Glutamatergic neuron (in vitro differentiated cells): ENCODE measurements around the gene IMMP2L. TPM values are rescaled to one million over a fixed set of nuclear protein-coding genes. Genes with fewer than 3 reads are reported as not detected.

Experiments
- DNase-seq: peaks from one replicate; pipeline ENCODE4 v3.0.0; 2022
- H3K27ac Mint-ChIP-seq: one replicate; pipeline ENCODE4 v1.8.0; 2020; ENCODE audit warnings: mild to moderate bottlenecking, mixed read lengths, inconsistent platforms; ENCODE audit not compliant: unreplicated experiment
- H3K27me3 Mint-ChIP-seq: one replicate; pipeline ENCODE4 v1.8.0; 2020; ENCODE audit warnings: mild to moderate bottlenecking, moderate library complexity, mixed read lengths, inconsistent platforms; ENCODE audit not compliant: unreplicated experiment
- H3K36me3 Mint-ChIP-seq: one replicate; pipeline ENCODE4 v1.8.0; 2020; ENCODE audit warnings: mild to moderate bottlenecking, mixed read lengths, inconsistent platforms; ENCODE audit not compliant: unreplicated experiment
- H3K4me1 Mint-ChIP-seq: one replicate; pipeline ENCODE4 v1.8.0; 2020; ENCODE audit warnings: mild to moderate bottlenecking, low read depth, mixed read lengths, inconsistent platforms; ENCODE audit not compliant: unreplicated experiment
- H3K4me3 Mint-ChIP-seq: one replicate; pipeline ENCODE4 v1.8.0; 2020; ENCODE audit warnings: mild to moderate bottlenecking, mixed read lengths, inconsistent platforms; ENCODE audit not compliant: unreplicated experiment
- H3K9me3 Mint-ChIP-seq: one replicate; pipeline ENCODE4 v1.8.0; 2020; ENCODE audit warnings: mild to moderate bottlenecking, moderate library complexity, mixed read lengths, inconsistent platforms; ENCODE audit not compliant: unreplicated experiment
- total RNA-seq: library from RNA; stranded (reverse); fragmentation: NEBNext Ultra II Directional; extraction: Animal tissue kit (Norgen Biotek cat#: 25700); gene quantifications from one replicate; pipeline ENCODE4 v1.2.1, GENCODE V29; 2021; ENCODE audit not compliant: unreplicated experiment
- TF ChIP-seq, protein P1 (sequence below): fragments of 200-600 bp; sonication (generic); IDR thresholded peaks from one replicate; pipeline ENCODE4 v1.5.0; 2021; ENCODE audit not compliant: partially characterized antibody, unreplicated experiment

IMMP2L gene
- total RNA-seq, 1 donor from 2014 or later, result 9.6 TPM

DNA sequence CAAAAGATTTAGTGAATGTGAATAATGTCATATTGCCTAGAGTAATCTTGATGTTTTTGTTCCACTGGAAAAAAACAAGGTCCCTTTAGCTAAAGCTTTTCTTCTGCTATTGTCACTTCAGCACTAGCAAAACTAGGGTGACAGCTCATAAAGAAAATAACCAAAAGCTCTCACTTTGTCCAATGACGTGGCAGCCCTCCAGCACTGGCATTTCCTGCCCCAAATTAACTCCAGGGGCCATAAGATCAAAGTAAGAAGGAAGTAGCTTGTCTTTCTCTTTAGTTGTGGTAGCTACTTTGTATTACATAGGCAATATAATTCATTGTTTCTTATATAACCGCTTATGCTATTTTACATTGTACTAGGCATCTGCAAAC, 424.1 kb downstream of the IMMP2L start:
- Mint-ChIP-seq H3K36me3 (no peaks in the 10 kb centered on the region), H3K4me1 (no peaks in the 10 kb centered on the region), H3K4me3 (no peak overlapping the region), H3K27me3 (no peaks in the 10 kb centered on the region), H3K27ac (no peak overlapping the region), H3K9me3 (no peaks in the 10 kb centered on the region)
- TF ChIP-seq, protein P1, sequence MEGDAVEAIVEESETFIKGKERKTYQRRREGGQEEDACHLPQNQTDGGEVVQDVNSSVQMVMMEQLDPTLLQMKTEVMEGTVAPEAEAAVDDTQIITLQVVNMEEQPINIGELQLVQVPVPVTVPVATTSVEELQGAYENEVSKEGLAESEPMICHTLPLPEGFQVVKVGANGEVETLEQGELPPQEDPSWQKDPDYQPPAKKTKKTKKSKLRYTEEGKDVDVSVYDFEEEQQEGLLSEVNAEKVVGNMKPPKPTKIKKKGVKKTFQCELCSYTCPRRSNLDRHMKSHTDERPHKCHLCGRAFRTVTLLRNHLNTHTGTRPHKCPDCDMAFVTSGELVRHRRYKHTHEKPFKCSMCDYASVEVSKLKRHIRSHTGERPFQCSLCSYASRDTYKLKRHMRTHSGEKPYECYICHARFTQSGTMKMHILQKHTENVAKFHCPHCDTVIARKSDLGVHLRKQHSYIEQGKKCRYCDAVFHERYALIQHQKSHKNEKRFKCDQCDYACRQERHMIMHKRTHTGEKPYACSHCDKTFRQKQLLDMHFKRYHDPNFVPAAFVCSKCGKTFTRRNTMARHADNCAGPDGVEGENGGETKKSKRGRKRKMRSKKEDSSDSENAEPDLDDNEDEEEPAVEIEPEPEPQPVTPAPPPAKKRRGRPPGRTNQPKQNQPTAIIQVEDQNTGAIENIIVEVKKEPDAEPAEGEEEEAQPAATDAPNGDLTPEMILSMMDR, result no peak
- DNase-seq, result no peak

DNA sequence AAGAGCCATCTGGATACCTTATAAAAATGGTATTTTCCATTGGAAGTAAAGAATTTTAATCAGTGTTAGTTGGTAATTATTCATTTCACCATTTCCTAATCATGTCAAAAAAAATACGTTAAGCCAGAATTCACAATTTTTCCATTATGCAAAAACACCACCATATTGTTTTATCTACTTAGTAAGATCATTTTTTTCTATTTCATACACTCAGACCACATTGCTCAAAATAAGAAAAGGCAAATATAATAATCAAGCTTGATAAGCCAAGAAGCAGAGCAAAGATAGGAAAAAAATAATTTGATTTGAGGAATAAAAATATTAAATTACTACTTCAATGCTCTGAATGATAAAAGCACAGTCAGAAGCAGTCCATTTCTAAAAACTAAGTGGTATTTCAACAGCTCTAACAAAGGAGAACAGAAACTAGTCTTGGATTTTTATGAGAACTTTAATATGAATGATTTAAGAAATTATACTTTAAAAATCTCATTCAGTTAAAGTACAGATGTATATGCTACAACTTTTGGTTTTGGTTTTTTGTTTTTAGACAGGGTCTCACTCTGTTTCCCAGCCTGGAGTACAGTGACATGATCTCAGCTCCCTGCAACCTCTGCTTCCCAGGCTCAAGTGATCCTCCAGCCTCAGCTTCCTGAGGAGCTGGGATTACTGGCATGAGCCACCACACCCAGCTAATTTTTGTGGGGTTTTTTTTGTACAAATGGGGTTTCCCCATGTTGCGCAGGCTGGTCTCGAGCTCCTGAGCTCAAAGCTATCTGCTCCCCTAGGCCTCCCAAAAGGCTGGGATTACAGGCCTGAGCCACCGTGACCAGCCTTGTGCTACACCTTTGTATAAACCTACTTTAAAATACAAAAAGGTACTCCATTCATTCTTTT, 424.7 kb downstream of the IMMP2L start:
- H3K27ac Mint-ChIP-seq, result no peak overlapping the region
- no peaks in the 10 kb centered on the region for H3K27me3 Mint-ChIP-seq
- H3K36me3 Mint-ChIP-seq, result no peaks in the 10 kb centered on the region
- no peaks in the 10 kb centered on the region for H3K9me3 Mint-ChIP-seq
- H3K4me1 Mint-ChIP-seq, result no peaks in the 10 kb centered on the region
- TF ChIP-seq, protein P1, result no peak
- no peak for DNase-seq
- no peak overlapping the region for H3K4me3 Mint-ChIP-seq

DNA sequence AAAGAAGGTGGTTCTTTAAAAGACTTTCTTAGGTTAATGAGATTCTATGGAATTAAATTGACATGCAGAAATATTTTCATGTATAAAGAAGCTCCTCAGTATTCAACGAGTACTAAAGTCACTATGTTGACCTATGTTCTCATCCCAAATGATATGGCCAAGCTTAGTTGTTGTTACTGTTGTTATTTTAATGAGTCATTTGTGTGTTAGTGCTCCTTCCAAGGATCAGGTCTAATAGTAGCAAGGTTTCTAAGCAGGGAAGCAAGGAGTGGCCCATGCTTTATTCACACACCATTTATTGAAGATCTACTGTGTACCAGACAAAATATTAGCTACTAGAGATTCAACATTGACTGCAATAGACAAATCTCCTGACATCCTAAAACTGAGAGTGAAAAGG, 429.5 kb downstream of the IMMP2L start:
- Mint-ChIP-seq H3K4me3 (no peak overlapping the region), H3K9me3 (no peaks in the 10 kb centered on the region), H3K27ac (no peak overlapping the region), H3K36me3 (no peaks in the 10 kb centered on the region), H3K4me1 (no peaks in the 10 kb centered on the region), H3K27me3 (no peaks in the 10 kb centered on the region)
- TF ChIP-seq, protein P1, result no peak
- DNase-seq, result no peak

DNA sequence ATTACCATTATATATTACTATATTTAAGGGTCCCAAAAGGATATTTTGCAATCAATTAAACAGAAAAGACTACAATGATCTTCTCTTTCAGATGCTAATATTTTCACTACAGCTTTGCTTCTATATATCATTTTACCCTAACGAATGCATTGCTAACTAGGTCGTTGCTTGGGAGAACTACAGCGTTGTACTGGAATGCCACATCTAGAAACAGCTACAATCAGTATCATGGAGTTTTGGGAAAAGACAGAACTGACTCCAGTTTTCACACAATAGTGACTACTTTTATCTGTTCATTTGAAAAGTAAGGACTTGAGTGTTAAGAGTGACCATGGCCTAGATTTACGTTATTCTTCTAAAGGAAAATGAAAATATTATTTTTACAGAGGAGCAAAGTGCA, 432.9 kb downstream of the IMMP2L start:
- H3K4me3 Mint-ChIP-seq, result no peak overlapping the region
- no peaks in the 10 kb centered on the region for H3K27me3 Mint-ChIP-seq
- H3K27ac Mint-ChIP-seq, result no peak overlapping the region
- no peak for DNase-seq
- no peaks in the 10 kb centered on the region for H3K9me3 Mint-ChIP-seq
- no peaks in the 10 kb centered on the region for H3K4me1 Mint-ChIP-seq
- H3K36me3 Mint-ChIP-seq, result no peaks in the 10 kb centered on the region
- TF ChIP-seq, protein P1, result no peak

DNA sequence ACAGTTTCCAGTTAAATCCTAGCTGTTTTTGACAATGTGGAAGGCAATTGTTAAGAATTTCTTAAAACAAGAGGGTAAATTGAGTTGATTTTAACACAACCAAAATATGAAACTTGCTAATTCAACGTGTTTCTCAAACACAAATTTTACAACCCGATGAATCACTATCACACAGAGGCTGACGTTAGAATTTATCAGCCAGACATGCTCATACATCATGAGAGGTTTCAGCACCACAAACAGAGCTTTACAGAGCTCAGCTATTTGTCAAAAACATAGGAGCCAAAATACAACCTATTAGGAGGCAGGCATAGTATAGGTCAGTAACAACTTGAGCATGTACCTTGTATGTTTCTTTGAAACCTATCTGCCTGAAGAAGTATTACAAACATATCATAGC, 435.3 kb downstream of the IMMP2L start:
- DNase-seq, result no peak
- Mint-ChIP-seq H3K4me1 (no peaks in the 10 kb centered on the region), H3K27ac (no peak overlapping the region), H3K9me3 (no peaks in the 10 kb centered on the region), H3K27me3 (no peaks in the 10 kb centered on the region), H3K36me3 (no peaks in the 10 kb centered on the region), H3K4me3 (no peak overlapping the region)
- TF ChIP-seq, protein P1, result no peak
